ENCODE data around the gene MAP3K2.

Gene MAP3K2

DNA sequence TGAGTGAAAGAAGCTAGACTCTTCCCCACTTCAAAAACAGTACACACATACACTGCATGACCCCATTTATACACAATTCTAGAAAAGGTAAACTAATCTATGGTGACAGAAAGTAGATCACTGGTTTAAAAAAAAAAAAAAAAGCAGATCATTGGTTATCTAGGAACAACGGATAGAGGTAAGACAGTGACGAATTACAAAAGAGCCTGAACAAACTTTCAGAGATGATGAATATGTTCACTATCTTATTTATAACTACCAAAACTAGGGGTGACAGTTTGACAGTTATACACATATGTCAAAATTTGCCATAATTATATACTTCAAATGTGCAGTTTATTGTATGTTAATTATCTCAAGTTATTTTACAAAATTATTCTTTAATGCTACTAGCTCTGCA, 27.5 kb downstream of the MAP3K2 start:
- Histone ChIP-seq H3K36me3 (ENCODE audit: control insufficient read depth in 2 of 2, insufficient read depth in 1 of 2, low read length in 2 of 2) (no peaks in the 10 kb centered on the region), H3K4me1 (ENCODE audit: control insufficient read depth, insufficient read depth, low read length) (peaks cover 25% of the 10 kb centered on the region), H3K27ac (ENCODE audit: extremely low read depth, low read depth, low read length) (no peak overlapping the region), H3K9me3 (ENCODE audit: control insufficient read depth, insufficient read depth, low read depth, low read length) (no peaks in the 10 kb centered on the region), H3K4me3 (ENCODE audit: low read depth, low read length) (no peak overlapping the region)
- TF ChIP-seq ZNF785 (tag by site-specific recombination; IDR thresholded peaks at IDR 0.05) (no peak), MYNN (tag by site-specific recombination; IDR thresholded peaks at IDR 0.05; ENCODE audit: borderline replicate concordance) (no peak), ZNF335 (tag by site-specific recombination; conservative IDR thresholded peaks at IDR 0.05) (no peak), BCL11A (tag by site-specific recombination; IDR thresholded peaks at IDR 0.05; ENCODE audit: low read depth) (no peak), ZNF221 (tag by site-specific recombination; IDR thresholded peaks at IDR 0.05; ENCODE audit: borderline replicate concordance) (no peak), TCF7L2 (IDR thresholded peaks at IDR 0.05; ENCODE audit: borderline replicate concordance, low read depth, low read length) (no peak), ZFP37 (tag by site-specific recombination; IDR thresholded peaks at IDR 0.05) (no peak), ZNF16 (tag by site-specific recombination; IDR thresholded peaks at IDR 0.05; ENCODE audit: low read depth) (no peak), ZNF561 (tag by site-specific recombination; IDR thresholded peaks at IDR 0.05; ENCODE audit: borderline replicate concordance) (no peak)
- TF ChIP-seq, protein P1, sequence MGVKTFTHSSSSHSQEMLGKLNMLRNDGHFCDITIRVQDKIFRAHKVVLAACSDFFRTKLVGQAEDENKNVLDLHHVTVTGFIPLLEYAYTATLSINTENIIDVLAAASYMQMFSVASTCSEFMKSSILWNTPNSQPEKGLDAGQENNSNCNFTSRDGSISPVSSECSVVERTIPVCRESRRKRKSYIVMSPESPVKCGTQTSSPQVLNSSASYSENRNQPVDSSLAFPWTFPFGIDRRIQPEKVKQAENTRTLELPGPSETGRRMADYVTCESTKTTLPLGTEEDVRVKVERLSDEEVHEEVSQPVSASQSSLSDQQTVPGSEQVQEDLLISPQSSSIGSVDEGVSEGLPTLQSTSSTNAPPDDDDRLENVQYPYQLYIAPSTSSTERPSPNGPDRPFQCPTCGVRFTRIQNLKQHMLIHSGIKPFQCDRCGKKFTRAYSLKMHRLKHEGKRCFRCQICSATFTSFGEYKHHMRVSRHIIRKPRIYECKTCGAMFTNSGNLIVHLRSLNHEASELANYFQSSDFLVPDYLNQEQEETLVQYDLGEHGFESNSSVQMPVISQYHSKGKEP (tag by site-specific recombination; IDR thresholded peaks at IDR 0.05), result no peak
- POLR2A ChIA-PET, result no interaction called here
- CTCF ChIA-PET, result interaction anchor here (0.8 kb wide), 1 partner anchor 119 kb away, joined by 3 read pairs; no protein-coding TSS in a partner anchor

DNA sequence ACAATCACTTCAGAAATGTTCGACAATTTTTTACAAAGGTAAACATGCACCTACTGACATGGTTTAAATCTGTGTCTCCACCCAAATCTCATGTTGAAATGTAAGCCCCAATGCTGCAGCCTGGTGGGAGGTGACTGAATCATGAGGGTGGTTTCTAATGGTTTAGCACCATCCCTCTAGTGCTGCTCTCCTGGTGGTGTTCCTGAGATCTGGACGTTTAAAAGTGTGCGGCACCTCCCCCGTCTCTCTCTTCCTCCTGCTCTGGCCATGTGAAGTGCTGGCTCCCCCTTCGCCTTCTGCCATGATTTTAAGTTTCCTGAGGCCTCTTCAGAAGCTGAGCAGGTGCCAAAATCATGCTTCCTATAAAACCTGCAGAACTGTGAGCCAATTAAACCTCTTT, 28.3 kb downstream of the MAP3K2 start:
- H3K36me3 ChIP-seq (ENCODE audit: control insufficient read depth in 2 of 2, insufficient read depth in 1 of 2, low read length in 2 of 2), result no peaks in the 10 kb centered on the region
- H3K9me3 ChIP-seq (ENCODE audit: control insufficient read depth, insufficient read depth, low read depth, low read length), result no peaks in the 10 kb centered on the region
- H3K4me1 ChIP-seq (ENCODE audit: control insufficient read depth, insufficient read depth, low read length), result peaks cover 25% of the 10 kb centered on the region
- CTCF ChIA-PET, result no interaction called here
- no peak overlapping the region for H3K27ac ChIP-seq (ENCODE audit: extremely low read depth, low read depth, low read length)
- no peak overlapping the region for H3K4me3 ChIP-seq (ENCODE audit: low read depth, low read length)
- POLR2A ChIA-PET, result no interaction called here
- no peak for TF ChIP-seq ZNF169 (tag by site-specific recombination; IDR thresholded peaks at IDR 0.05)
- 0 out of 2 replicates have a peak, but pooled peaks have one; percentile 36 for TF ChIP-seq ZNF600 (tag by site-specific recombination; IDR thresholded peaks at IDR 0.05)
- no peak for TF ChIP-seq ZNF664 (tag by site-specific recombination; IDR thresholded peaks at IDR 0.05)
- TF ChIP-seq, protein P2, sequence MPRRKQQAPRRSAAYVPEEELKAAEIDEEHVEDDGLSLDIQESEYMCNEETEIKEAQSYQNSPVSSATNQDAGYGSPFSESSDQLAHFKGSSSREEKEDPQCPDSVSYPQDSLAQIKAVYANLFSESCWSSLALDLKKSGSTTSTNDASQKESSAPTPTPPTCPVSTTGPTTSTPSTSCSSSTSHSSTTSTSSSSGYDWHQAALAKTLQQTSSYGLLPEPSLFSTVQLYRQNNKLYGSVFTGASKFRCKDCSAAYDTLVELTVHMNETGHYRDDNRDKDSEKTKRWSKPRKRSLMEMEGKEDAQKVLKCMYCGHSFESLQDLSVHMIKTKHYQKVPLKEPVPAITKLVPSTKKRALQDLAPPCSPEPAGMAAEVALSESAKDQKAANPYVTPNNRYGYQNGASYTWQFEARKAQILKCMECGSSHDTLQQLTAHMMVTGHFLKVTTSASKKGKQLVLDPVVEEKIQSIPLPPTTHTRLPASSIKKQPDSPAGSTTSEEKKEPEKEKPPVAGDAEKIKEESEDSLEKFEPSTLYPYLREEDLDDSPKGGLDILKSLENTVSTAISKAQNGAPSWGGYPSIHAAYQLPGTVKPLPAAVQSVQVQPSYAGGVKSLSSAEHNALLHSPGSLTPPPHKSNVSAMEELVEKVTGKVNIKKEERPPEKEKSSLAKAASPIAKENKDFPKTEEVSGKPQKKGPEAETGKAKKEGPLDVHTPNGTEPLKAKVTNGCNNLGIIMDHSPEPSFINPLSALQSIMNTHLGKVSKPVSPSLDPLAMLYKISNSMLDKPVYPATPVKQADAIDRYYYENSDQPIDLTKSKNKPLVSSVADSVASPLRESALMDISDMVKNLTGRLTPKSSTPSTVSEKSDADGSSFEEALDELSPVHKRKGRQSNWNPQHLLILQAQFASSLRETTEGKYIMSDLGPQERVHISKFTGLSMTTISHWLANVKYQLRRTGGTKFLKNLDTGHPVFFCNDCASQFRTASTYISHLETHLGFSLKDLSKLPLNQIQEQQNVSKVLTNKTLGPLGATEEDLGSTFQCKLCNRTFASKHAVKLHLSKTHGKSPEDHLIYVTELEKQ (tag by site-specific recombination; IDR thresholded peaks at IDR 0.05; ENCODE audit: borderline replicate concordance), result no peak
- TF ChIP-seq, protein P3, sequence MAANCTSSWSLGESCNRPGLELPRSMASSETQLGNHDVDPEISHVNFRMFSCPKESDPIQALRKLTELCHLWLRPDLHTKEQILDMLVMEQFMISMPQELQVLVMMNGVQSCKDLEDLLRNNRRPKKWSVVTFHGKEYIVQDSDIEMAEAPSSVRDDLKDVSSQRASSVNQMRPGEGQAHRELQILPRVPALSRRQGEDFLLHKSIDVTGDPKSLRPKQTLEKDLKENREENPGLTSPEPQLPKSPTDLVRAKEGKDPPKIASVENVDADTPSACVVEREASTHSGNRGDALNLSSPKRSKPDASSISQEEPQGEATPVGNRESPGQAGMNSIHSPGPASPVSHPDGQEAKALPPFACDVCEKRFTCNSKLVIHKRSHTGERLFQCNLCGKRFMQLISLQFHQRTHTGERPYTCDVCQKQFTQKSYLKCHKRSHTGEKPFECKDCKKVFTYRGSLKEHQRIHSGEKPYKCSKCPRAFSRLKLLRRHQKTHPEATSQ (tag by site-specific recombination; IDR thresholded peaks at IDR 0.05), result no peak
- TF ChIP-seq, protein P4, sequence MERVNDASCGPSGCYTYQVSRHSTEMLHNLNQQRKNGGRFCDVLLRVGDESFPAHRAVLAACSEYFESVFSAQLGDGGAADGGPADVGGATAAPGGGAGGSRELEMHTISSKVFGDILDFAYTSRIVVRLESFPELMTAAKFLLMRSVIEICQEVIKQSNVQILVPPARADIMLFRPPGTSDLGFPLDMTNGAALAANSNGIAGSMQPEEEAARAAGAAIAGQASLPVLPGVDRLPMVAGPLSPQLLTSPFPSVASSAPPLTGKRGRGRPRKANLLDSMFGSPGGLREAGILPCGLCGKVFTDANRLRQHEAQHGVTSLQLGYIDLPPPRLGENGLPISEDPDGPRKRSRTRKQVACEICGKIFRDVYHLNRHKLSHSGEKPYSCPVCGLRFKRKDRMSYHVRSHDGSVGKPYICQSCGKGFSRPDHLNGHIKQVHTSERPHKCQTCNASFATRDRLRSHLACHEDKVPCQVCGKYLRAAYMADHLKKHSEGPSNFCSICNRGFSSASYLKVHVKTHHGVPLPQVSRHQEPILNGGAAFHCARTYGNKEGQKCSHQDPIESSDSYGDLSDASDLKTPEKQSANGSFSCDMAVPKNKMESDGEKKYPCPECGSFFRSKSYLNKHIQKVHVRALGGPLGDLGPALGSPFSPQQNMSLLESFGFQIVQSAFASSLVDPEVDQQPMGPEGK (tag by site-specific recombination; IDR thresholded peaks at IDR 0.05), result no peak
- TF ChIP-seq, protein P5, sequence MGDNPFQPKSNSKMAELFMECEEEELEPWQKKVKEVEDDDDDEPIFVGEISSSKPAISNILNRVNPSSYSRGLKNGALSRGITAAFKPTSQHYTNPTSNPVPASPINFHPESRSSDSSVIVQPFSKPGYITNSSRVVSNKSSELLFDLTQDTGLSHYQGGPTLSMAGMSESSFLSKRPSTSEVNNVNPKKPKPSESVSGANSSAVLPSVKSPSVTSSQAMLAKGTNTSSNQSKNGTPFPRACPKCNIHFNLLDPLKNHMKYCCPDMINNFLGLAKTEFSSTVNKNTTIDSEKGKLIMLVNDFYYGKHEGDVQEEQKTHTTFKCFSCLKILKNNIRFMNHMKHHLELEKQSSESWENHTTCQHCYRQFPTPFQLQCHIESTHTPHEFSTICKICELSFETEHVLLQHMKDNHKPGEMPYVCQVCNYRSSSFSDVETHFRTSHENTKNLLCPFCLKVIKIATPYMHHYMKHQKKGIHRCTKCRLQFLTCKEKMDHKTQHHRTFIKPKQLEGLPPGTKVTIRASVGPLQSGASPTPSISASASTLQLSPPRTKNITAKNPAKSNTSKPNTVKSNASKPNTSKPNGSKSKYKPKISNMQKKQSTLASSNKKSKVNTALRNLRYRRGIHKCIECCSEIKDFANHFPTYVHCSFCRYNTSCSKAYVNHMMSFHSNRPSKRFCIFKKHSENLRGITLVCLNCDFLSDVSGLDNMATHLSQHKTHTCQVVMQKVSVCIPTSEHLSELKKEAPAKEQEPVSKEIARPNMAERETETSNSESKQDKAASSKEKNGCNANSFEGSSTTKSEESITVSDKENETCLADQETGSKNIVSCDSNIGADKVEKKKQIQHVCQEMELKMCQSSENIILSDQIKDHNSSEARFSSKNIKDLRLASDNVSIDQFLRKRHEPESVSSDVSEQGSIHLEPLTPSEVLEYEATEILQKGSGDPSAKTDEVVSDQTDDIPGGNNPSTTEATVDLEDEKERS (tag by site-specific recombination; IDR thresholded peaks at IDR 0.05), result no peak
- TF ChIP-seq ZNF140 (tag by site-specific recombination; IDR thresholded peaks at IDR 0.05), result no peak
- peak; percentile 55 for TF ChIP-seq ZNF341 (tag by site-specific recombination; IDR thresholded peaks at IDR 0.05; ENCODE audit: low read depth)
- peak; percentile 57 for TF ChIP-seq GLIS1 (tag by site-specific recombination; IDR thresholded peaks at IDR 0.05)
- no peak for TF ChIP-seq RBAK (tag by site-specific recombination; IDR thresholded peaks at IDR 0.05)
- TF ChIP-seq ZNF837 (tag by site-specific recombination; IDR thresholded peaks at IDR 0.05), result no peak
- TF ChIP-seq GFI1B (tag by site-specific recombination; IDR thresholded peaks at IDR 0.05), result no peak
